ENCODE results near the gene NLE1. TPM values are rescaled to one million over a fixed set of nuclear protein-coding genes. Genes with fewer than 3 reads are reported as not detected.
"Not testable (repeated sequence)": the region's sequence is repeated elsewhere in the genome, so short reads cannot be mapped to it uniquely, and the experiment has no call there.

Gene NLE1
- total RNA-seq, 3 donors from 2014 or later: 9.0 to 13.6 (median 12.1) TPM

GRCh38 chr17:35174835-35175334 is 32.8 kb upstream of the NLE1 start:
- DNase-seq: no peak
- Histone ChIP-seq H3K36me3 (ENCODE audit: low read depth) (no peaks in the 10 kb centered on the region), H3K9me3 (no peaks in the 10 kb centered on the region), H3K4me1 (ENCODE audit: low read depth) (no peaks in the 10 kb centered on the region), H3K4me3 (no peak overlapping the region)
- intact Hi-C loops (cut with DNase I, micrococcal nuclease): loop anchor here in 1 of 2 donors (10.0 kb wide), 1 partner anchor 360 kb away; the partner anchor contains the start of gene SLFN12L
- no peak for TF ChIP-seq CTCF (IDR thresholded peaks at IDR 0.05)
- ATAC-seq: no peak

- H3K4me3 ChIP-seq; H3K36me3 ChIP-seq (ENCODE audit: low read depth); H3K4me1 ChIP-seq (ENCODE audit: low read depth); DNase-seq; ATAC-seq; H3K9me3 ChIP-seq: not testable (repeated sequence)
- intact Hi-C loops (cut with DNase I, micrococcal nuclease): loop anchor here in 1 of 2 donors (10.0 kb wide), 1 partner anchor 362 kb away; the partner anchor contains the start of gene SLFN12L
Observed at GRCh38 chr17:35172321-35172720, 30.2 kb upstream of the NLE1 start.

GRCh38 chr17:35171834-35172233 is 29.7 kb upstream of the NLE1 start:
- Histone ChIP-seq H3K4me3 (no peak overlapping the region), H3K36me3 (ENCODE audit: low read depth) (no peaks in the 10 kb centered on the region), H3K4me1 (ENCODE audit: low read depth) (no peaks in the 10 kb centered on the region), H3K9me3 (no peaks in the 10 kb centered on the region)
- intact Hi-C loops (cut with DNase I, micrococcal nuclease): loop anchor here in 1 of 2 donors (10.0 kb wide), 1 partner anchor 363 kb away; the partner anchor contains the start of gene SLFN12L
- ATAC-seq (no peak), DNase-seq (no peak)
- TF ChIP-seq CTCF (IDR thresholded peaks at IDR 0.05): no peak

GRCh38 chr17:35170968-35171771 is 29.1 kb upstream of the NLE1 start:
- peak; percentile 34 for ATAC-seq
- TF ChIP-seq CTCF (IDR thresholded peaks at IDR 0.05): no peak
- no peak for DNase-seq
- H3K4me1 ChIP-seq (ENCODE audit: low read depth): no peaks in the 10 kb centered on the region
- intact Hi-C loops (cut with DNase I, micrococcal nuclease): loop anchor here in 1 of 2 donors (10.0 kb wide), 1 partner anchor 364 kb away; the partner anchor contains the start of gene SLFN12L
- no peak overlapping the region for H3K4me3 ChIP-seq
- no peaks in the 10 kb centered on the region for H3K36me3 ChIP-seq (ENCODE audit: low read depth)
- H3K9me3 ChIP-seq: no peaks in the 10 kb centered on the region

GRCh38 chr17:35169835-35170363 is 27.8 kb upstream of the NLE1 start:
- Histone ChIP-seq H3K36me3 (ENCODE audit: low read depth) (no peaks in the 10 kb centered on the region), H3K4me3 (no peak overlapping the region), H3K4me1 (ENCODE audit: low read depth) (no peaks in the 10 kb centered on the region), H3K9me3 (no peaks in the 10 kb centered on the region)
- no peak for DNase-seq
- no peak for ATAC-seq
- intact Hi-C loops (cut with DNase I, micrococcal nuclease): loop anchor here in 1 of 2 donors (10.0 kb wide), 1 partner anchor 365 kb away; the partner anchor contains the start of gene SLFN12L
- no peak for TF ChIP-seq CTCF (IDR thresholded peaks at IDR 0.05)

GRCh38 chr17:35167666-35168065 is 25.6 kb upstream of the NLE1 start:
- Histone ChIP-seq H3K9me3 (no peaks in the 10 kb centered on the region), H3K4me1 (ENCODE audit: low read depth) (no peaks in the 10 kb centered on the region), H3K36me3 (ENCODE audit: low read depth) (no peaks in the 10 kb centered on the region), H3K4me3 (no peak overlapping the region)
- intact Hi-C loops (cut with DNase I, micrococcal nuclease): no loop called here
- DNase-seq: no peak
- no peak for TF ChIP-seq CTCF (IDR thresholded peaks at IDR 0.05)
- ATAC-seq: no peak
